Peyer's patch (tissue), 4 donors: ENCODE measurements around the gene MICAL3. TPM values are rescaled to one million over a fixed set of nuclear protein-coding genes. Genes with fewer than 3 reads are reported as not detected.
"Not testable (repeated sequence)": the region's sequence is repeated elsewhere in the genome, so short reads cannot be mapped to it uniquely, and the experiment has no call there.

Experiments used
- DNase-seq, 3 donors: peaks; one replicate each; pipeline ENCODE4 v3.0.0-alpha.2; 2017 to 2019
- H3K27ac ChIP-seq, 4 donors: fragments of 200-600 bp; sonication (generic); one replicate each; pipeline ENCODE4 v1.5.1; 2016 to 2019
- H3K27me3 ChIP-seq, 2 donors: fragments of 200-600 bp; sonication (generic); one replicate each; pipeline ENCODE4 v1.5.1; 2019
- H3K36me3 ChIP-seq, 3 donors: fragments of 200-600 bp; sonication (generic); one replicate each; pipeline ENCODE4 v1.5.1; 2016 to 2019
- H3K4me1 ChIP-seq, 4 donors: fragments of 200-600 bp; sonication (generic); one replicate each; pipeline ENCODE4 v1.5.1; 2016 to 2019
- H3K4me3 ChIP-seq, 4 donors: fragments of 200-600 bp; sonication (generic); 1 replicate in 3 of 4; 2 replicates in 1 of 4; pipeline ENCODE4 v1.5.1; 2016 to 2019; ENCODE audit warnings: mild to moderate bottlenecking in 1 of 4
- H3K9me3 ChIP-seq, 4 donors: fragments of 200-600 bp; sonication (generic); one replicate each; pipeline ENCODE4 v1.5.1; 2016 to 2019; ENCODE audit warnings: mild to moderate bottlenecking in 1 of 4
- POLR2A ChIP-seq, 2 donors: fragments of 450-650 bp; IDR thresholded peaks; one replicate each; pipeline ENCODE4 v1.5.1; 2017; ENCODE audit warnings: antibody characterized with exemption in 2 of 2, mild to moderate bottlenecking in 2 of 2, moderate library complexity in 2 of 2
- total RNA-seq, 4 donors: library from RNA; depleted of rRNA; stranded (reverse); fragments of >200 nt; gene quantifications; one replicate each; pipeline ENCODE4 v1.1.0, GENCODE V29; 2016
- TF ChIP-seq, protein P1 (sequence below), 6 experiments: fragments of 450-650 bp in 4 of 6; fragments of 200-600 bp in 2 of 6; sonication (generic) in 1 of 6; IDR thresholded peaks; one replicate each; pipeline ENCODE4 v1.5.1; 2017 to 2019; ENCODE audit warnings: antibody characterized with exemption in 6 of 6, mild to moderate bottlenecking in 3 of 6, moderate library complexity in 1 of 6

The MICAL3 gene
- total RNA-seq, 4 donors from 2014 or later: 68.5 to 99.1 (median 88.7) TPM

DNA sequence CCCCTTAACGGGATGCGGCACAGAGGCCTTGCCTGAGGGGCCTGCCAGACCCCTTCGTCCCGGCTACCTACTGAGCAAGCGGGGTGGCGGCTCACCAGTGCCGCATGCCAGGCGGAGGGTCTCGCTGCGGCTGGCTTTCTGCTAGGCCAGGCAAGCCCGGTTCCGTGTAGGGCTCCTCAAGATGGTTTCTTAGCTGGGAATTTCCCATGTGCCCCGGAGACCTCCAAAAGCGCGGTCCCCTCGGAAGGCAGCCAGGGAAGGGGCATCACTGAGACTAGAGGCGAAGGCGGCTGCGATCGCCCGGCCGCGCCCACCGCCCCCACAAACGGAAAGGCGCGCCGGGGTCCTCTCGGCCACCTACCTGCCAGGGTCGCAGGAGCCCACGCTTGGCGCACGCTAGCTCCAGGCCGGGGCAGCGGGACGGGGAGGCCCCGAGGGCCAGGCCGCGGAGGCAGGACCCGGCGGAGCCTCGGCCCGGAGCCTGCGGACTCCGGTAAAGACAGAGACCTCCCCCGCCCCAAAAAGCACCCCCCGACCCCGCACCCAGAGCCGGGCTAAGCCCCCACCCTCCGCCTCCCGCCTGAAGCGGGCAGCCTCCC is 23.8 kb downstream of the MICAL3 start:
- H3K27ac ChIP-seq: peak overlapping the region; percentile 93 to 99 (median 94)
- no peaks in the 10 kb centered on the region for H3K9me3 ChIP-seq
- H3K4me1 ChIP-seq: peaks cover 0 to 11% (median 7%) of the 10 kb centered on the region in 4 donors
- H3K4me3 ChIP-seq: peak overlapping the region; percentile 74 to 99 (median 84)
- TF ChIP-seq, protein P1, sequence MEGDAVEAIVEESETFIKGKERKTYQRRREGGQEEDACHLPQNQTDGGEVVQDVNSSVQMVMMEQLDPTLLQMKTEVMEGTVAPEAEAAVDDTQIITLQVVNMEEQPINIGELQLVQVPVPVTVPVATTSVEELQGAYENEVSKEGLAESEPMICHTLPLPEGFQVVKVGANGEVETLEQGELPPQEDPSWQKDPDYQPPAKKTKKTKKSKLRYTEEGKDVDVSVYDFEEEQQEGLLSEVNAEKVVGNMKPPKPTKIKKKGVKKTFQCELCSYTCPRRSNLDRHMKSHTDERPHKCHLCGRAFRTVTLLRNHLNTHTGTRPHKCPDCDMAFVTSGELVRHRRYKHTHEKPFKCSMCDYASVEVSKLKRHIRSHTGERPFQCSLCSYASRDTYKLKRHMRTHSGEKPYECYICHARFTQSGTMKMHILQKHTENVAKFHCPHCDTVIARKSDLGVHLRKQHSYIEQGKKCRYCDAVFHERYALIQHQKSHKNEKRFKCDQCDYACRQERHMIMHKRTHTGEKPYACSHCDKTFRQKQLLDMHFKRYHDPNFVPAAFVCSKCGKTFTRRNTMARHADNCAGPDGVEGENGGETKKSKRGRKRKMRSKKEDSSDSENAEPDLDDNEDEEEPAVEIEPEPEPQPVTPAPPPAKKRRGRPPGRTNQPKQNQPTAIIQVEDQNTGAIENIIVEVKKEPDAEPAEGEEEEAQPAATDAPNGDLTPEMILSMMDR (IDR thresholded peaks at IDR 0.05): no peak
- no peak for TF ChIP-seq POLR2A (IDR thresholded peaks at IDR 0.05)
- no peaks in the 10 kb centered on the region for H3K27me3 ChIP-seq
- DNase-seq: peak in 2 of 3 donors; percentile 48 to 59
- no peaks in the 10 kb centered on the region for H3K36me3 ChIP-seq

DNA sequence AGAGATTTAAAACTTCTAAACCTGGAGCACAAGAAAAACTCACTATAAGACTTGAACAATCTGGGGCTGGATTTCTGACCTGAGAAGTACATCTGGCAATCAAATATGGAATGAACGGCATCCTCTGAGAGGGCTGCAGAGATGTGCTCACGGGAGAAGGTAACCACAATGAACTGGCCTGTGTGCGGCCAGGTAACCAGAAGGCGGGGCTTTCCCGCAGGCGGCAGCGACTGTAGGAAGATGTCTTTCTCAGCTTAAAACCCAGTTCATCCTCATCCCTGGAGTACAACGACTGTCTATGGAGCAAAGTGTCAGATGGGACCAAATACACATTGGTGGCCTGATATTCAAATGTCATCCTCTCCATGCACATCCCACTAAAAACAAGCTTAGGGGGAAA is 24.5 kb downstream of the MICAL3 start:
- no peak for DNase-seq
- TF ChIP-seq, protein P1 (IDR thresholded peaks at IDR 0.05): no peak
- Histone ChIP-seq H3K36me3 (no peaks in the 10 kb centered on the region), H3K4me1 (peaks cover 0 to 11% (median 6%) of the 10 kb centered on the region in 4 donors), H3K27ac (peak overlapping the region in 1 of 4 donors; percentile 95), H3K27me3 (no peaks in the 10 kb centered on the region), H3K4me3 (peak overlapping the region; percentile 74 to 99 (median 84)), H3K9me3 (no peaks in the 10 kb centered on the region)

DNA sequence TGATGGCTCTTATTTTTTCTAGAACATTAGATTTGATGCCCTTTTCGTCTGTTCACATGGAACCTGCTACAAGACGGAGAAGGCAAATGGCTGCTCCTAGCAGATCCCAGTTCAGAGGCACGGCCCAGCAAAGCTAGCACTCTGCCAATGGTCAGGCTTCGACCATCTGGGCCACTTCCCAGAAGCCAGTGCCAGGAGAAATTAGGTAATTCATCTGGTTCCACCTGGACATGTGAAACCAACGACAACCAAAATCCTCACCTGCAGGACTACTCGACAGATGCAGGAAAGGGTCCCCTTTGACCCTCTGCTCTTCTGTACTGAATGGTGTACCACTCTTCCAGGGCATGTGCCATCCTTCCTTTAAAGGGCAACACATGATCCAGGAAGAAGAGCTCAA is 25.4 kb downstream of the MICAL3 start:
- Histone ChIP-seq H3K27me3 (no peaks in the 10 kb centered on the region), H3K4me3 (no peak overlapping the region), H3K4me1 (peaks cover 0 to 11% (median 6%) of the 10 kb centered on the region in 4 donors), H3K9me3 (no peaks in the 10 kb centered on the region), H3K36me3 (no peaks in the 10 kb centered on the region), H3K27ac (peak overlapping the region in 1 of 4 donors; percentile 66)
- DNase-seq: no peak
- TF ChIP-seq POLR2A (IDR thresholded peaks at IDR 0.05): no peak
- TF ChIP-seq, protein P1 (IDR thresholded peaks at IDR 0.05): no peak

DNA sequence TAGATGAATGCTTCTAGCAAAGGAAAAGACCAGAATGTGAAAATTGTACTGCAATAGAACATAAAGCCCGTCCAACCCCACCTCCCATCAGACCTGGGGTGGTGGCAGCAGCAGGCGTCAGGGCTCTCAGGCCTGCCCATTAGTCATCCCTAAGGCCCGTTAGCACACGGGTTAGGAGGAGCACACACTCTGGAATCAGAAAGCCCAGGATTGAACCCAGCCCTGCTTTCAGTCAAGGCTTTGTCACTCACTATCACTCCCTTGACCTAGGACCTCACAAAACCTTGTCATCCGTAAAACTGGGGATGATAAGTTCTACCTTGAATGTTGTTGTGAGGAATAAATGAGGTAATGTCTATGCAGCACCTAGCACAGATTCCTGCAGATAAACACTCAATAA is 26.9 kb downstream of the MICAL3 start:
- peaks cover 0 to 20% (median 10%) of the 10 kb centered on the region in 4 donors for H3K4me1 ChIP-seq
- H3K27ac ChIP-seq: peak overlapping the region in 2 of 4 donors; percentile 12 to 66
- H3K27me3 ChIP-seq: no peaks in the 10 kb centered on the region
- no peak overlapping the region for H3K4me3 ChIP-seq
- H3K9me3 ChIP-seq: no peaks in the 10 kb centered on the region
- no peak for DNase-seq
- no peaks in the 10 kb centered on the region for H3K36me3 ChIP-seq
- no peak for TF ChIP-seq POLR2A (IDR thresholded peaks at IDR 0.05)
- TF ChIP-seq, protein P1 (IDR thresholded peaks at IDR 0.05): no peak

DNA sequence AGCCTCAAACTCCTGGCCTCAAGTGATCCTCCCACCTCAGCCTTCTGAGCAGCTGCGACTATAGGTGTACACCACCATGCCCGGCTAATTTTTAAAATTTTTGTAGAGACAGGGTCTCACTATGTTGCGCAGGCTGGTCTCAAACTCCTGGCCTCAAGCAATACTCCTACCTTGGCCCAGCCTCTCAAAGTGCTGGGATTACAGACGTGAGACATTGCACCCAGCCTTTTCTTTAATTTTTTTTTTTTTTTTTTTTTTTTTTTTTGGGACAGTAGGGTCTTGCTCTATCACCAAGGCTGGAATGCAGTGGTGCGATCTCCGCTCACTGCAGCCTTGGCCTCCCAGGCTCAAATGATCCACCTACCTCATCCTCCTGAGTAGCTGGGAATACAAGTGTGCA is 29.1 kb downstream of the MICAL3 start:
- not testable (repeated sequence) for H3K4me3 ChIP-seq, H3K36me3 ChIP-seq, H3K27me3 ChIP-seq, H3K9me3 ChIP-seq, DNase-seq
- H3K4me1 ChIP-seq: peaks cover 0 to 25% (median 11%) of the 10 kb centered on the region in 4 donors
- peak overlapping the region in 1 of 4 donors; percentile 66 for H3K27ac ChIP-seq

DNA sequence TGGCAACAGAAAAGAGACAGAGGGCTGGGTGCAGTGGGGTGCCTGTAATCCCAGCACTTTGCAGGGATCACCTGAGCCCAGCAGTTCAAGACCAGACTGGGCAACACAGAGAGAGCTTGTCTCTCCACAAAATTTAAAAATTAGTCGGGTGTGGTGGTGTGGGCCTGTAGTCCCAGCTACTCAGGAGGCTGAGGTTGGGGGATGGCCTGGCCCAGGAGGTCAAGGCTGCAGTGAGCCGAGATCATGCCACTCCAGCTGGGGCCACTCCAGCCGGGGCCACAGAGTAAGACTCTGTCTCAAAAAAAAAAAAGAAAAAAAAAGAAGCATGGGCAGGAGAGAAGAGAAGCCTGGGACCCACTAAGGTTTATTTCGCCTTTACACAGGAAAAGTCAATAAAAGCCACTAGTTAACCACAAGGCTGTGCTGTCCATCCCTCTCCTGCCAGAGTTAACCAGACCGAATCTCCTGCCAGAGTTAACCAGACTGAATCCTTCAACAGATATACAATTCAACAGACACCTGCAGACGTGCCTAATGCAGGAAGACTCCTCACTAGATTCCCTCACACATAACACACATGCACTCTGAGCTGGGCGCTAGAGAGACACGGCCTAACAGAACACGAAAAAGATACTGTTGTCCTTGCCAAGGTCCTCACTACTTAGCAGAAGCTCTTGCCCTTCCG is 29.8 kb downstream of the MICAL3 start:
- peak overlapping the region in 1 of 4 donors; percentile 66 for H3K27ac ChIP-seq
- H3K4me3 ChIP-seq: no peak overlapping the region
- no peaks in the 10 kb centered on the region for H3K27me3 ChIP-seq
- no peaks in the 10 kb centered on the region for H3K36me3 ChIP-seq
- H3K4me1 ChIP-seq: peaks cover 0 to 20% (median 11%) of the 10 kb centered on the region in 4 donors
- peak in 2 of 3 donors; percentile 60 to 68 for DNase-seq
- no peaks in the 10 kb centered on the region for H3K9me3 ChIP-seq
- no peak for TF ChIP-seq POLR2A (IDR thresholded peaks at IDR 0.05)
- TF ChIP-seq, protein P1 (IDR thresholded peaks at IDR 0.05): no peak

DNA sequence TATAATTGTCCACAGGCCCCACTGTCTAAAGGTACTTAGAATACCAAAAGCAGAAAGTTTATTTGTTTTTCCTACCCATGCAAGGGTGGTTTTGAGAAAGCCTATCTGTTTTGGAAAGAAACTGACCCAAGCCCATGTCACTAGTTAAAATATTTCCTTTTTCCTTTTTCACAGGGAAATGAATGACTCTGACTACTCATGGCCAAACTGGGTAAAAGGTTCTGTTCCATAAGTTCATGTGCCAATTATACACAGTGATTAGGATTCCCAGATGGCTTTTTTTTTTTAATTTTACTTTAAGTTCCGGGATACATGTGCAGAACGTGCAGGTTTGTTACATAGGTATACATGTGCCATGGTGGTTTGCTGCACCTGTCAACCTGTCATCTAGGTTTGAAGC is 31.4 kb downstream of the MICAL3 start:
- H3K27me3 ChIP-seq, H3K4me3 ChIP-seq, H3K36me3 ChIP-seq, DNase-seq, H3K27ac ChIP-seq, H3K9me3 ChIP-seq: not testable (repeated sequence)
- peaks cover 0 to 27% (median 10%) of the 10 kb centered on the region in 4 donors for H3K4me1 ChIP-seq

DNA sequence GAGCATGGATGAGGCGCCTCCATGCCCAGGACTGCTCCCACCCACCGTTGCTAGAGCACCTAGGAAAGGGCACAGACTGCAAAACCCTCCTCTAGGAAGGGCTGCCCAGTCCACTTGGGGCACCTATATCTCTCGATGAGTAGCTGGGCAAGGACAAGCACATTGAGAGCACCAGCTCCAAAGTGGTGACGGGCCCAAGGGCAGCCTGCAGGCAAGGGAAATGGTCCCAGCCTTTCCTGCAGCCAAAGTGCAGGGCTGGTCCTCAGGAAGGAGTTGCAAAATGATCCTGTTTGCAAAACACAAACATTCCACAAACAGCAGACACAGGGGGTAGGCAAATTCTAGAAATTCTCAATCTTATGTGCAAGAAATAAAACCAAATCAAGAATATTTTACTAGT is 32.4 kb downstream of the MICAL3 start:
- H3K36me3 ChIP-seq, DNase-seq, H3K27me3 ChIP-seq, H3K27ac ChIP-seq, H3K9me3 ChIP-seq, H3K4me3 ChIP-seq: not testable (repeated sequence)
- H3K4me1 ChIP-seq: peaks cover 0 to 25% (median 7%) of the 10 kb centered on the region in 4 donors
